ENCODE data around the gene TRAPPC6A.
A peak's percentile ranks its signal among the peaks of the same experiment; 100 is the strongest.

Gene TRAPPC6A

GRCh38 chr19:45159210-45159970 is 18.6 kb downstream of the TRAPPC6A start:
- no peak overlapping the region for H3K4me3 ChIP-seq (ENCODE audit: low read length)
- no peak overlapping the region for H3K9ac ChIP-seq (ENCODE audit: low read length)
- H3K27me3 ChIP-seq (ENCODE audit: control insufficient read depth, insufficient read depth, low read length): peaks cover 42% of the 10 kb centered on the region
- no peaks in the 10 kb centered on the region for H3K9me3 ChIP-seq (ENCODE audit: control insufficient read depth, low read length)
- H3K4me1 ChIP-seq (ENCODE audit: control insufficient read depth, insufficient read depth, low read length): peaks cover 34% of the 10 kb centered on the region
- no peaks in the 10 kb centered on the region for H3K36me3 ChIP-seq (ENCODE audit: control insufficient read depth, insufficient read depth, low read length)

GRCh38 chr19:45158503-45159209 is 19.4 kb downstream of the TRAPPC6A start:
- Histone ChIP-seq H3K27me3 (ENCODE audit: control insufficient read depth, insufficient read depth, low read length) (peaks cover 50% of the 10 kb centered on the region), H3K4me1 (ENCODE audit: control insufficient read depth, insufficient read depth, low read length) (peaks cover 34% of the 10 kb centered on the region), H3K9ac (ENCODE audit: low read length) (no peak overlapping the region), H3K4me3 (ENCODE audit: low read length) (no peak overlapping the region), H3K9me3 (ENCODE audit: control insufficient read depth, low read length) (no peaks in the 10 kb centered on the region), H3K36me3 (ENCODE audit: control insufficient read depth, insufficient read depth, low read length) (no peaks in the 10 kb centered on the region)

GRCh38 chr19:45156751-45157150 is 21.3 kb downstream of the TRAPPC6A start:
- H3K27me3 ChIP-seq (ENCODE audit: control insufficient read depth, insufficient read depth, low read length): peaks cover 56% of the 10 kb centered on the region
- no peaks in the 10 kb centered on the region for H3K36me3 ChIP-seq (ENCODE audit: control insufficient read depth, insufficient read depth, low read length)
- no peak overlapping the region for H3K4me3 ChIP-seq (ENCODE audit: low read length)
- H3K9ac ChIP-seq (ENCODE audit: low read length): peak overlapping the region; percentile 37
- H3K4me1 ChIP-seq (ENCODE audit: control insufficient read depth, insufficient read depth, low read length): peaks cover 52% of the 10 kb centered on the region
- no peaks in the 10 kb centered on the region for H3K9me3 ChIP-seq (ENCODE audit: control insufficient read depth, low read length)

- Histone ChIP-seq H3K27me3 (ENCODE audit: control insufficient read depth, insufficient read depth, low read length) (peaks cover 56% of the 10 kb centered on the region), H3K9me3 (ENCODE audit: control insufficient read depth, low read length) (no peaks in the 10 kb centered on the region), H3K4me1 (ENCODE audit: control insufficient read depth, insufficient read depth, low read length) (peaks cover 52% of the 10 kb centered on the region), H3K9ac (ENCODE audit: low read length) (no peak overlapping the region), H3K4me3 (ENCODE audit: low read length) (no peak overlapping the region), H3K36me3 (ENCODE audit: control insufficient read depth, insufficient read depth, low read length) (no peaks in the 10 kb centered on the region)
Measured at GRCh38 chr19:45156011-45156630, 21.9 kb downstream of the TRAPPC6A start.

- peaks cover 49% of the 10 kb centered on the region for H3K27me3 ChIP-seq (ENCODE audit: control insufficient read depth, insufficient read depth, low read length)
- no peak overlapping the region for H3K9ac ChIP-seq (ENCODE audit: low read length)
- H3K9me3 ChIP-seq (ENCODE audit: control insufficient read depth, low read length): no peaks in the 10 kb centered on the region
- no peaks in the 10 kb centered on the region for H3K36me3 ChIP-seq (ENCODE audit: control insufficient read depth, insufficient read depth, low read length)
- H3K4me3 ChIP-seq (ENCODE audit: low read length): no peak overlapping the region
- peaks cover 44% of the 10 kb centered on the region for H3K4me1 ChIP-seq (ENCODE audit: control insufficient read depth, insufficient read depth, low read length)
Measured at GRCh38 chr19:45154064-45154827, 23.8 kb downstream of the TRAPPC6A start.

GRCh38 chr19:45153339-45154063 is 24.5 kb downstream of the TRAPPC6A start:
- H3K4me3 ChIP-seq (ENCODE audit: low read length): no peak overlapping the region
- H3K9ac ChIP-seq (ENCODE audit: low read length): no peak overlapping the region
- H3K9me3 ChIP-seq (ENCODE audit: control insufficient read depth, low read length): no peaks in the 10 kb centered on the region
- no peaks in the 10 kb centered on the region for H3K36me3 ChIP-seq (ENCODE audit: control insufficient read depth, insufficient read depth, low read length)
- H3K27me3 ChIP-seq (ENCODE audit: control insufficient read depth, insufficient read depth, low read length): peaks cover 45% of the 10 kb centered on the region
- peaks cover 44% of the 10 kb centered on the region for H3K4me1 ChIP-seq (ENCODE audit: control insufficient read depth, insufficient read depth, low read length)

- Histone ChIP-seq H3K27me3 (ENCODE audit: control insufficient read depth, insufficient read depth, low read length) (peaks cover 41% of the 10 kb centered on the region), H3K36me3 (ENCODE audit: control insufficient read depth, insufficient read depth, low read length) (no peaks in the 10 kb centered on the region), H3K9ac (ENCODE audit: low read length) (no peak overlapping the region), H3K4me3 (ENCODE audit: low read length) (peak overlapping the region; percentile 14), H3K9me3 (ENCODE audit: control insufficient read depth, low read length) (no peaks in the 10 kb centered on the region), H3K4me1 (ENCODE audit: control insufficient read depth, insufficient read depth, low read length) (peaks cover 44% of the 10 kb centered on the region)
Measured at GRCh38 chr19:45152504-45153338, 25.3 kb downstream of the TRAPPC6A start.

- no peaks in the 10 kb centered on the region for H3K9me3 ChIP-seq (ENCODE audit: control insufficient read depth, low read length)
- peaks cover 41% of the 10 kb centered on the region for H3K27me3 ChIP-seq (ENCODE audit: control insufficient read depth, insufficient read depth, low read length)
- no peak overlapping the region for H3K4me3 ChIP-seq (ENCODE audit: low read length)
- H3K36me3 ChIP-seq (ENCODE audit: control insufficient read depth, insufficient read depth, low read length): no peaks in the 10 kb centered on the region
- H3K9ac ChIP-seq (ENCODE audit: low read length): no peak overlapping the region
- peaks cover 41% of the 10 kb centered on the region for H3K4me1 ChIP-seq (ENCODE audit: control insufficient read depth, insufficient read depth, low read length)
Measured at GRCh38 chr19:45151821-45152503, 26.1 kb downstream of the TRAPPC6A start.

- no peak overlapping the region for H3K9ac ChIP-seq (ENCODE audit: low read length)
- H3K4me1 ChIP-seq (ENCODE audit: control insufficient read depth, insufficient read depth, low read length): peaks cover 35% of the 10 kb centered on the region
- peaks cover 38% of the 10 kb centered on the region for H3K27me3 ChIP-seq (ENCODE audit: control insufficient read depth, insufficient read depth, low read length)
- no peaks in the 10 kb centered on the region for H3K36me3 ChIP-seq (ENCODE audit: control insufficient read depth, insufficient read depth, low read length)
- no peaks in the 10 kb centered on the region for H3K9me3 ChIP-seq (ENCODE audit: control insufficient read depth, low read length)
- H3K4me3 ChIP-seq (ENCODE audit: low read length): no peak overlapping the region
Measured at GRCh38 chr19:45151320-45151719, 26.7 kb downstream of the TRAPPC6A start.

- Histone ChIP-seq H3K36me3 (ENCODE audit: control insufficient read depth, insufficient read depth, low read length) (no peaks in the 10 kb centered on the region), H3K4me3 (ENCODE audit: low read length) (no peak overlapping the region), H3K27me3 (ENCODE audit: control insufficient read depth, insufficient read depth, low read length) (peaks cover 38% of the 10 kb centered on the region), H3K9me3 (ENCODE audit: control insufficient read depth, low read length) (no peaks in the 10 kb centered on the region), H3K9ac (ENCODE audit: low read length) (no peak overlapping the region), H3K4me1 (ENCODE audit: control insufficient read depth, insufficient read depth, low read length) (peaks cover 32% of the 10 kb centered on the region)
Measured at GRCh38 chr19:45150751-45151281, 27.2 kb downstream of the TRAPPC6A start.

Data from mucosa of stomach (tissue), 1 donor.